Kidney epithelial cell (primary cell): Measurements from ENCODE around the gene CPXM1. TPM values are rescaled to one million over a fixed set of nuclear protein-coding genes. Genes with fewer than 3 reads are reported as not detected.

Experiments
- DNase-seq: peaks from one replicate; pipeline ENCODE4 v3.0.0-alpha.2; 2010; ENCODE audit warnings: low read depth
- H3K27me3 ChIP-seq: 2 replicates; pipeline ENCODE4 v1.6.0; 2011; ENCODE audit warnings: low read length; ENCODE audit not compliant: control insufficient read depth, insufficient read depth
- H3K36me3 ChIP-seq: 2 replicates; pipeline ENCODE4 v1.5.1; 2011; ENCODE audit warnings: low read length; ENCODE audit not compliant: control insufficient read depth, insufficient read depth
- H3K4me3 ChIP-seq: 2 replicates; pipeline ENCODE4 v1.5.1; 2011; ENCODE audit warnings: low read depth, mild to moderate bottlenecking, control low read depth, low read length
- total RNA-seq: library from RNA; depleted of rRNA; stranded (reverse); fragments of >200 nt; gene quantifications from 2 replicates; pipeline ENCODE4 v1.2.3, GENCODE V29; 2015
- TF ChIP-seq, protein P1 (sequence below): IDR thresholded peaks from 2 replicates; pipeline ENCODE4 v1.5.1; 2011; ENCODE audit warnings: mild to moderate bottlenecking, moderate library complexity, low read length, control low read depth, inconsistent platforms; ENCODE audit not compliant: insufficient read depth, poor library complexity, severe bottlenecking

Gene CPXM1
- total RNA-seq, 1 donor from 2014 or later: 68.7 TPM

- H3K27me3 ChIP-seq: peaks cover 16% of the 10 kb centered on the region
- no peaks in the 10 kb centered on the region for H3K36me3 ChIP-seq
- TF ChIP-seq, protein P1, sequence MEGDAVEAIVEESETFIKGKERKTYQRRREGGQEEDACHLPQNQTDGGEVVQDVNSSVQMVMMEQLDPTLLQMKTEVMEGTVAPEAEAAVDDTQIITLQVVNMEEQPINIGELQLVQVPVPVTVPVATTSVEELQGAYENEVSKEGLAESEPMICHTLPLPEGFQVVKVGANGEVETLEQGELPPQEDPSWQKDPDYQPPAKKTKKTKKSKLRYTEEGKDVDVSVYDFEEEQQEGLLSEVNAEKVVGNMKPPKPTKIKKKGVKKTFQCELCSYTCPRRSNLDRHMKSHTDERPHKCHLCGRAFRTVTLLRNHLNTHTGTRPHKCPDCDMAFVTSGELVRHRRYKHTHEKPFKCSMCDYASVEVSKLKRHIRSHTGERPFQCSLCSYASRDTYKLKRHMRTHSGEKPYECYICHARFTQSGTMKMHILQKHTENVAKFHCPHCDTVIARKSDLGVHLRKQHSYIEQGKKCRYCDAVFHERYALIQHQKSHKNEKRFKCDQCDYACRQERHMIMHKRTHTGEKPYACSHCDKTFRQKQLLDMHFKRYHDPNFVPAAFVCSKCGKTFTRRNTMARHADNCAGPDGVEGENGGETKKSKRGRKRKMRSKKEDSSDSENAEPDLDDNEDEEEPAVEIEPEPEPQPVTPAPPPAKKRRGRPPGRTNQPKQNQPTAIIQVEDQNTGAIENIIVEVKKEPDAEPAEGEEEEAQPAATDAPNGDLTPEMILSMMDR: no peak
- H3K4me3 ChIP-seq: no peak overlapping the region
- no peak for DNase-seq
Measured at GRCh38 chr20:2762578-2763131, 37.8 kb downstream of the CPXM1 start.

DNA sequence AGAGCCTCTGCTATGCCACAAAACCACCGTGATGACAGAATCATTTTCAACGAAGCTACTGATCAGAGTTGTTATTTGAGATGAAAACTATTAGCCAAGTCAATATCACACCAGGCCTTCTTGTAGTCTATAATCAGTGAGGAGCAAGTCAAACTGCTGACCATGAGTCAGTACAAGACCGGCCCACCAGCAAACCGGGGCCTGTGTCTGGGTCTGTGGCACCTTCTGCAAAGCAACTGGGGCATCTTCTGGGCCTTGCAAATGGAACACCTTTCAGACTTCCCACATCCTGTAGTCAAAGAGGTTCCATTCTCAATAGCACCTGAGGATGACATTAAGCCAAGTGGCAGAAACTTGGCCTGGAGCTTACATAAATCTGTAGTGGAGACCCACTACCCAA is 38.5 kb downstream of the CPXM1 start:
- H3K4me3 ChIP-seq: no peak overlapping the region
- no peaks in the 10 kb centered on the region for H3K36me3 ChIP-seq
- TF ChIP-seq, protein P1: no peak
- H3K27me3 ChIP-seq: peaks cover 19% of the 10 kb centered on the region
- DNase-seq: no peak

DNA sequence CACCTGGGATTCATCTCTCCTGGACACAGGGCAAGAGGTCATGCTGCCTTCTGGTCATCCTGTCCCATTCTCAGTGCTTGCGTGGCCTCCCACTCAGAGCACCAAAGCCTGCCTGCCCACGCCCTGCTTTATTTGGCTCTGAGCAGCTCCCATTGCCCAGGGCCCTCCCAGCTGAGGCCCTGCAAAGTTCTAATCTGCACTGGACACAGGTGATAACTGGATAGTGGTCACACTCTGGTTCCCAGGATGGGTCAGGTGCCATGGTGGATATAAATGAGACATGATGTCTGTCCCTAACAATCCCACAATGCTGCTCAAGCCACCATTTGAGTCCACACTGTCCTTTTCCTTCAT is 39.5 kb downstream of the CPXM1 start:
- TF ChIP-seq, protein P1: no peak

DNA sequence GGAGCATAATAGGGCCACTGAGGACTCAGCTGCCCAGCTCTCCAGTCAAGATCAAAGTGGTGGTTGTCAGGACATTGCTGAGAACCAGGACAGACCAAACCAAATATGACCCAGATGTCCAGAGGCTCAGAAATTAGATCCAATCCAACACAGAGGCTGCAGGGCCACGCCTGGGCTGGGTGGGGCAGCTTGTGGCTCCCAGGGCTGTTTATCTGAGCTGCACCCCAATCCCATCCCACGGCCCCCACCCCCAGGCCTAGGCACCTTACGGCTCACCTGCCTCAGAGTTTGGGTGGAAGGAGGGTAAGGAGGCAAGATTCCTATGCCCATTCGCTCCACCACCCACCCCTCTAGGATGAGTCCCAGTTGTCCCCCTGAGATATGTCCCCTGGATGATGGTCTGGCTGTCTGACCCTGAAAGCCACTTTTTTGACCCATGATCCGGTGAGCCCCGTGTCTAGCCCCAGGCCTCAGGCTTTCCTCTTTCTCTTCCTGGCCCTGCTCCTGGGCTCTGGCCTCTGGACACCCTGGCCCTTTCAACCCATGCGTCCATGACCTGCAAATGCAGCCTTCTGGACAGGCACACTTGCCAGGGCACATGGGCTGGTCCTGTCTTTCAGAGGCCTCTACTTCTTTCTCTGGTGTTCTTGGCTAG is 40.0 kb downstream of the CPXM1 start:
- DNase-seq: no peak
- TF ChIP-seq, protein P1: no peak
- no peaks in the 10 kb centered on the region for H3K36me3 ChIP-seq
- H3K27me3 ChIP-seq: peaks cover 26% of the 10 kb centered on the region
- no peak overlapping the region for H3K4me3 ChIP-seq

More for the DNA sequence above, 39.5 kb downstream of the CPXM1 start:
- Histone ChIP-seq H3K27me3 (peaks cover 21% of the 10 kb centered on the region), H3K36me3 (no peaks in the 10 kb centered on the region), H3K4me3 (no peak overlapping the region)
- no peak for DNase-seq

GRCh38 chr20:2759603-2760296 is 40.7 kb downstream of the CPXM1 start:
- Histone ChIP-seq H3K36me3 (no peaks in the 10 kb centered on the region), H3K27me3 (peaks cover 33% of the 10 kb centered on the region), H3K4me3 (no peak overlapping the region)
- no peak for DNase-seq
- TF ChIP-seq, protein P1: no peak
